Gastrocnemius medialis (tissue), 4 donors: ENCODE results near the gene SUMF1.

Experiments used
- CTCF ChIP-seq, 5 experiments: fragments of 450-650 bp in 3 of 5; fragments of 200-600 bp in 2 of 5; sonication (generic) in 2 of 5; IDR thresholded peaks in 4 of 5; conservative IDR thresholded peaks in 1 of 5; 1 replicate in 4 of 5; 2 replicates in 1 of 5; pipeline ENCODE4 v1.5.1; 2016 to 2019; ENCODE audit warnings: antibody characterized with exemption in 5 of 5, mild to moderate bottlenecking in 3 of 5, moderate library complexity in 3 of 5
- POLR2A ChIP-seq, 2 donors: fragments of 450-650 bp; IDR thresholded peaks; one replicate each; pipeline ENCODE4 v1.6.1; 2017; ENCODE audit warnings: antibody characterized with exemption in 2 of 2, mild to moderate bottlenecking in 2 of 2, moderate library complexity in 2 of 2

- TF ChIP-seq CTCF (IDR thresholded peaks at IDR 0.05 in 4 of 5, conservative IDR thresholded peaks at IDR 0.05 in 1 of 5) (no peak), POLR2A (IDR thresholded peaks at IDR 0.05) (no peak)
Observed at GRCh38 chr3:4394048-4394447, 73.0 kb downstream of the SUMF1 start.
